ENCODE data around the gene WNT9A. TPM values are rescaled to one million over a fixed set of nuclear protein-coding genes. Genes with fewer than 3 reads are reported as not detected.
"Not testable (repeated sequence)": the region's sequence is repeated elsewhere in the genome, so short reads cannot be mapped to it uniquely, and the experiment has no call there.

WNT9A gene
- total RNA-seq, 2 donors from 2014 or later, result 2.2 to 2.6 TPM

DNA sequence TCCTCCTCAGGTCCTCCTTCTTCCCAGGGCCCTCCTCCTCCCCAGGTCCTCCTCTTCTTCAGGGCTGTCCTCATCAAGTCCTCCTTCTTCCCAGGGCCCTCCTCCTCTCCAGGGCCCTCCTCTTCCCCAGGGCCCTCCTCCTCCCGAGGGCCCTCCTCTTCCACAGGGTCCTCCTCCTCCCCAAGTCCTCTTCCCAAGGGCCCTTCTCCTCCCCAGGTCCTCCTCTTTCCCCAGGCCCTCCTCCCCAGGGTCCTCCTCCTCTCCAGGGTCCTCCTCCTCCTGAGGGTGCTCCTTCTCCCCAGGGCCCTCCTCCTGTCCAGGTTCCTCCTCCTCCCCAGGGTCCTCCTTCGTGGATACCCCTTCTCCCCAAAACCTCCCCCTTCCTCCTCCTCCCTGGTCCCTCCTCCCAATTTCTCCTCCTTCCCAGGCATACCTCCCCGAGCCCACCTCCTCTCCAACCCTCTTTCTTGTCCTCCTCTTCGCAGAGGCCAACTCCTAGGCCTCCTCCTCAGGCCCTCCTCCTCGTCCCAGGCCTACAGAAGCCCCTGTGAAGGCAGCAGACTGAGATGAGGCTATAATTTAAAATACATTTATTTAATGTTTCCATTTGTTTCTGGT lies 29.5 kb downstream of the WNT9A start:
- no peak for ATAC-seq
- intact Hi-C loops (cut with DNase I, micrococcal nuclease), result no loop called here
- no peak for DNase-seq

DNA sequence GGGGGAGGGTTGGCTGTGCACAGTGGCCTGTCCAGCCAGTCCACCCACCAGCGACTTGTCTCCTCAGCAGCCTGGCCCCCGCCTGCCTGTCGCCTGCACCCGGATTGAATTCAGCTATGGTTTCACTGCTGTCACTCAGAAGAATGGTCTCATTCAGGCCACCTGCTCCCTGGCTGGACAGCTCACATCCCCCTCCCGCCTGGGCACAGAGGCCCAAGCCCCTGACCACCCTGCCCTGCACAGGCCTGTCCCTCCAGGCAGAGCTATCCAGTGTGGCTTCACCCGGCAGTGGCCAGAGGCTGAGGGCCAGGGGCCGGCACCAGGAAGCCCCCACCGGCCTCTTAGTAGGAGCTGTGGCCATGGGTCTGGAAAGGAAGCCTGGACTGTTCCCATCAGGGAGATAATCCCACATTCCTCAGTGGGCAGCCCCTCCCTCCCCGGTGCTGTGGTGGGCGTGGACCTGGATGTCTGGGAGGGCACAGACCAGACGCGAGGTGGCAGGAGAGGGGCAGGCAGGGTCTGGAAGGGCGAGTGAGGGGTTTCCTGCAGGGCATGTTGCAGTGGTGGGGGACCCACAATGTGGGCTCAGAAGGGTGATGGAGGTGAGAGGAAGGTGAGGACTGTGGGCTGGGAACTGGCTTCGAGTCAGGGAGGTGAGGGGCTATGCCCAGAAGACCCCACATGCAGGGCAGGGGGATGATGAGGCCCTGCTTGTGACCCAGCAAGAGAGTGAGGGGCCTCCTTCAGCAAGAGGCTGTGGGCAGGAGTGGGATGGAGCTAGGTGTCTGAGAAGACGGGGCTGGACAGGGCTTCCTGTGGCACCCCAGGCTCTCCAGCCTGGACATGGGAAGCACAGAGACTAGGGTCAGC lies 30.4 kb downstream of the WNT9A start:
- ATAC-seq (no peak), DNase-seq (no peak)
- intact Hi-C loops (cut with DNase I, micrococcal nuclease), result no loop called here

GRCh38 chr1:227916655-227917054 lies 31.1 kb downstream of the WNT9A start:
- intact Hi-C loops (cut with DNase I, micrococcal nuclease), result no loop called here
- no peak for DNase-seq
- no peak for ATAC-seq

- intact Hi-C loops (cut with DNase I, micrococcal nuclease), result no loop called here
- no peak for ATAC-seq
- no peak for DNase-seq
These were observed 31.9 kb downstream of the WNT9A start for GRCh38 chr1:227915564-227916553.

GRCh38 chr1:227914801-227915563 lies 32.8 kb downstream of the WNT9A start:
- intact Hi-C loops (cut with DNase I, micrococcal nuclease), result no loop called here
- ATAC-seq (no peak), DNase-seq (no peak)

GRCh38 chr1:227913764-227914721 lies 33.7 kb downstream of the WNT9A start:
- DNase-seq (no peak), ATAC-seq (no peak)
- intact Hi-C loops (cut with DNase I, micrococcal nuclease), result no loop called here

- ATAC-seq (no peak), DNase-seq (no peak)
- intact Hi-C loops (cut with DNase I, micrococcal nuclease), result no loop called here
These were observed 34.4 kb downstream of the WNT9A start for GRCh38 chr1:227913396-227913763.

GRCh38 chr1:227912866-227913265 lies 34.9 kb downstream of the WNT9A start:
- intact Hi-C loops (cut with DNase I, micrococcal nuclease), result no loop called here
- ATAC-seq, result no peak
- no peak for DNase-seq

DNA sequence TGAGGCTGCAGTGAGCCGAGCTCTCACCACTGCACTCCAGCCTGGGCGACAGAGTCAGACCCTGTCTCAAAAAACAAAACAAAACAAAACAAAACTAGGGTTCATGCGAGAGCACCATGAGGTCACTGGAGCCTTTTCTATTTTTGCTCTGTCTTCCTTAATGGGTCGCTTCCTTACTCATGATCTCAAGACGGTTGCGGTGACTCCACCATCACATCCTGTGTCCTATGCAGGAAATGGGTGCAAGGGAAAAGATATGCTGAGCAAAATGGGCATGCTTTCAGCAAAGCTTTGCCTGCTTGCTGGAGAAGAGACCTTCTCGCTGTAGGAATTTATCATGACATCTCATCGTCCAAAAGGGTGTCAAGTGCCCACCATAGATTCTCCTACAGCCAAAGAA lies 36.4 kb downstream of the WNT9A start:
- intact Hi-C loops (cut with DNase I, micrococcal nuclease), result no loop called here
- no peak for DNase-seq
- ATAC-seq, result no peak

- ATAC-seq, result no peak
- intact Hi-C loops (cut with DNase I, micrococcal nuclease), result no loop called here
- DNase-seq, result no peak
These were observed 37.1 kb downstream of the WNT9A start for GRCh38 chr1:227910511-227911153.

GRCh38 chr1:227909923-227910328 lies 37.8 kb downstream of the WNT9A start:
- DNase-seq; intact Hi-C loops (cut with DNase I, micrococcal nuclease): not testable (repeated sequence)
- ATAC-seq, result peak; percentile 42

DNA sequence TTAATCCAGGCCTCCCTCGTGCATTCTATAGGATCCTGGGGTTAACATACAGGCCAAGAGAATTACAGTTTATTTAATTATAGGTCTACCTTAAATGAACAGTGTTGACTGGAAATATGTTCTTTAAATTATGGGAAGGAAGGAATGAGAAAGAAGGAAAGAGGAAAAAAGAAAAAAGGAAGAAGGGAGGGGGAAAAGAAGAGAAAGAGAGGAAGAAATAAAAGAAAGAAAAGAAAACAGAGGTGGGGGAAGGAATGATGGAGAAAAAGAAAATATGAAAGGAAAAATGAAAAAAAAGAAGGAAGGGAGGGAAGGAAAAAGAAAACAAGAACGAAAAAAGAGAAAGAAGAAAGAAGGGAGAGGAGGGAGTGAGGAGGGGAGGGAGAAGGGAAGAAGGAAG lies 38.5 kb downstream of the WNT9A start:
- ATAC-seq (no peak), DNase-seq (no peak)
- intact Hi-C loops (cut with DNase I, micrococcal nuclease), result no loop called here

GRCh38 chr1:227908359-227908758 lies 39.4 kb downstream of the WNT9A start:
- ATAC-seq, result no peak
- no peak for DNase-seq
- intact Hi-C loops (cut with DNase I, micrococcal nuclease), result no loop called here

DNA sequence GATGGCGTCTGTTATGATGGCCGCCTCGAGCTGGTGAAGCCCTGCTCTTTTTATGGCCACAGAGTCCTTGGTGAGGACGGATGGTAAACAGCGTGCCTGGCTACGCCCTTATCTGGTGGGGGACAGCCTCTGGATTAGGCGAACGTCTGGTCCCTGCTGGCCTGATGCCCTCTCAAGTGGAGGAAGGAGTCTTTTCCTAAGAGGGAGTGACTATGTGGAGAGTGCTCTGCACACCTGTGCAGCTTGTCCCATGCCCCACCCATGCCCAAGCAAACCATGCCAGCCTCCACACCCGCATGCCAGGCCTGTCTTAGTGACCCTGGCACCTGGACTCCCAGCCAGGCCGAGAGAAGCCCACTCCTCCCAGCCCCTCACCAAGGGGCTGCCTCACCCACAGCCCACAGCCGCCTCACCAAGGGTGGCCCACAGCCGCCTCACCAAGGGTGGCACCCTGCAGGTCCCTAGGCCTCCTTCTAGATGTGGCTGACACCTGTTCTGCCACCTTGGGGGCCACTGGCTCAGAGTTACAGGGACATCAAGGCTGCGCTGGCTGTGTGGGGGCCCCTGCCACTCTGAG lies 40.2 kb downstream of the WNT9A start:
- ATAC-seq (peak; percentile 81), DNase-seq (peak; percentile 31 to 44)
- intact Hi-C loops (cut with DNase I, micrococcal nuclease), result no loop called here

DNA sequence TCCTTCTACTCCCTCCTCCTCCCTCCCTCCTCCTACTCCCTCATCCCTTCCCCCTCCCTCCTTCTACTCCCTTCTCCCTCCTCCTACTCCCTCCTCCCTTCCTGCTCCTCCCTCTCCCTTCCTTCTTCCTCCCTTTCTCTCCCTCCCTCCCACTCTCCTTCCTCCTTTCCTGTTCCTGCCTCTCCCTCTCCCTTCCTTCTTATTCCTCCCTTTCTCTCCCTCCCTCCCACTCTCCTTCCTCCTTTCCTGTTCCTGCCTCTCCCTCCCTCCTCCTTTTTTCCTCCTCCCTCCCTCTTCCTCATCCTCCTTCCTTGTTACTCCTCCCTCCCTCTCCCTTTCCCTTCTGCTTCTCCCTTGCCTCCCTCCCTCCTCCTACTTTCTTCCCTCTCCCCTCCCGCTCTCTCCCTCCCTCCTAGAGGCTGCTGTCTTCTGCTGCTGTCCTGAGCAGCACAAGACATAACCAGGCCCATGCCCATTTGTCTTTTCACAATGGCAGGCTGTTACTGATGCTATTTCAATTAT lies 41.1 kb downstream of the WNT9A start:
- intact Hi-C loops (cut with DNase I, micrococcal nuclease), result no loop called here
- no peak for DNase-seq
- no peak for ATAC-seq

GRCh38 chr1:227905573-227906487 lies 41.9 kb downstream of the WNT9A start:
- intact Hi-C loops (cut with DNase I, micrococcal nuclease), result no loop called here
- ATAC-seq, result no peak
- DNase-seq, result no peak
